Measurements from ENCODE around the gene CEP41.
"Not testable (repeated sequence)": the region's sequence is repeated elsewhere in the genome, so short reads cannot be mapped to it uniquely, and the experiment has no call there.

The CEP41 gene

GRCh38 chr7:130476297-130477150 is 35.7 kb upstream of the CEP41 start:
- H3K27ac ChIP-seq (ENCODE audit: low read depth, low read length): no peak overlapping the region
- no peak overlapping the region for H3K9ac ChIP-seq (ENCODE audit: low read length)
- no peaks in the 10 kb centered on the region for H3K27me3 ChIP-seq (ENCODE audit: control insufficient read depth, insufficient read depth, low read length)
- no peak overlapping the region for H3K4me3 ChIP-seq (ENCODE audit: low read length)
- H3K4me1 ChIP-seq (ENCODE audit: control insufficient read depth, insufficient read depth, low read length): no peaks in the 10 kb centered on the region
- no peaks in the 10 kb centered on the region for H3K36me3 ChIP-seq (ENCODE audit: control insufficient read depth, insufficient read depth, low read length)

GRCh38 chr7:130475776-130476175 is 35.0 kb upstream of the CEP41 start:
- Histone ChIP-seq H3K9ac (ENCODE audit: low read length) (no peak overlapping the region), H3K4me1 (ENCODE audit: control insufficient read depth, insufficient read depth, low read length) (no peaks in the 10 kb centered on the region), H3K36me3 (ENCODE audit: control insufficient read depth, insufficient read depth, low read length) (no peaks in the 10 kb centered on the region), H3K27me3 (ENCODE audit: control insufficient read depth, insufficient read depth, low read length) (no peaks in the 10 kb centered on the region), H3K27ac (ENCODE audit: low read depth, low read length) (no peak overlapping the region), H3K4me3 (ENCODE audit: low read length) (no peak overlapping the region)

GRCh38 chr7:130473876-130474275 is 33.1 kb upstream of the CEP41 start:
- Histone ChIP-seq H3K9ac (ENCODE audit: low read length) (no peak overlapping the region), H3K27ac (ENCODE audit: low read depth, low read length) (no peak overlapping the region), H3K4me3 (ENCODE audit: low read length) (no peak overlapping the region), H3K27me3 (ENCODE audit: control insufficient read depth, insufficient read depth, low read length) (no peaks in the 10 kb centered on the region), H3K4me1 (ENCODE audit: control insufficient read depth, insufficient read depth, low read length) (no peaks in the 10 kb centered on the region), H3K36me3 (ENCODE audit: control insufficient read depth, insufficient read depth, low read length) (no peaks in the 10 kb centered on the region)

GRCh38 chr7:130473289-130473688 is 32.5 kb upstream of the CEP41 start:
- H3K27ac ChIP-seq (ENCODE audit: low read depth, low read length): no peak overlapping the region
- no peaks in the 10 kb centered on the region for H3K4me1 ChIP-seq (ENCODE audit: control insufficient read depth, insufficient read depth, low read length)
- H3K9ac ChIP-seq (ENCODE audit: low read length): no peak overlapping the region
- H3K27me3 ChIP-seq (ENCODE audit: control insufficient read depth, insufficient read depth, low read length): no peaks in the 10 kb centered on the region
- no peak overlapping the region for H3K4me3 ChIP-seq (ENCODE audit: low read length)
- no peaks in the 10 kb centered on the region for H3K36me3 ChIP-seq (ENCODE audit: control insufficient read depth, insufficient read depth, low read length)

GRCh38 chr7:130471974-130472373 is 31.2 kb upstream of the CEP41 start:
- H3K4me1 ChIP-seq (ENCODE audit: control insufficient read depth, insufficient read depth, low read length): no peaks in the 10 kb centered on the region
- H3K4me3 ChIP-seq (ENCODE audit: low read length): no peak overlapping the region
- H3K36me3 ChIP-seq (ENCODE audit: control insufficient read depth, insufficient read depth, low read length): no peaks in the 10 kb centered on the region
- no peaks in the 10 kb centered on the region for H3K27me3 ChIP-seq (ENCODE audit: control insufficient read depth, insufficient read depth, low read length)
- H3K9ac ChIP-seq (ENCODE audit: low read length): no peak overlapping the region
- H3K27ac ChIP-seq (ENCODE audit: low read depth, low read length): no peak overlapping the region

- Histone ChIP-seq H3K4me1 (ENCODE audit: control insufficient read depth, insufficient read depth, low read length) (no peaks in the 10 kb centered on the region), H3K27me3 (ENCODE audit: control insufficient read depth, insufficient read depth, low read length) (no peaks in the 10 kb centered on the region), H3K36me3 (ENCODE audit: control insufficient read depth, insufficient read depth, low read length) (no peaks in the 10 kb centered on the region), H3K27ac (ENCODE audit: low read depth, low read length) (no peak overlapping the region), H3K9ac (ENCODE audit: low read length) (no peak overlapping the region), H3K4me3 (ENCODE audit: low read length) (no peak overlapping the region)
Measured at GRCh38 chr7:130468612-130469011, 27.8 kb upstream of the CEP41 start.

GRCh38 chr7:130463553-130464434 is 23.0 kb upstream of the CEP41 start:
- H3K4me1 ChIP-seq (ENCODE audit: control insufficient read depth, insufficient read depth, low read length): no peaks in the 10 kb centered on the region
- no peaks in the 10 kb centered on the region for H3K27me3 ChIP-seq (ENCODE audit: control insufficient read depth, insufficient read depth, low read length)
- H3K4me3 ChIP-seq (ENCODE audit: low read length): no peak overlapping the region
- H3K27ac ChIP-seq (ENCODE audit: low read depth, low read length): no peak overlapping the region
- H3K36me3 ChIP-seq (ENCODE audit: control insufficient read depth, insufficient read depth, low read length): no peaks in the 10 kb centered on the region
- no peak overlapping the region for H3K9ac ChIP-seq (ENCODE audit: low read length)

GRCh38 chr7:130461272-130461671 is 20.5 kb upstream of the CEP41 start:
- no peaks in the 10 kb centered on the region for H3K27me3 ChIP-seq (ENCODE audit: control insufficient read depth, insufficient read depth, low read length)
- no peak overlapping the region for H3K27ac ChIP-seq (ENCODE audit: low read depth, low read length)
- no peaks in the 10 kb centered on the region for H3K36me3 ChIP-seq (ENCODE audit: control insufficient read depth, insufficient read depth, low read length)
- H3K9ac ChIP-seq (ENCODE audit: low read length): no peak overlapping the region
- H3K4me1 ChIP-seq (ENCODE audit: control insufficient read depth, insufficient read depth, low read length): no peaks in the 10 kb centered on the region
- H3K4me3 ChIP-seq (ENCODE audit: low read length): no peak overlapping the region

GRCh38 chr7:130458257-130458656 is 17.4 kb upstream of the CEP41 start:
- Histone ChIP-seq H3K27ac (ENCODE audit: low read depth, low read length) (no peak overlapping the region), H3K4me1 (ENCODE audit: control insufficient read depth, insufficient read depth, low read length) (no peaks in the 10 kb centered on the region), H3K27me3 (ENCODE audit: control insufficient read depth, insufficient read depth, low read length) (no peaks in the 10 kb centered on the region), H3K4me3 (ENCODE audit: low read length) (no peak overlapping the region), H3K9ac (ENCODE audit: low read length) (no peak overlapping the region), H3K36me3 (ENCODE audit: control insufficient read depth, insufficient read depth, low read length) (no peaks in the 10 kb centered on the region)

GRCh38 chr7:130454959-130455358 is 14.1 kb upstream of the CEP41 start:
- Histone ChIP-seq H3K27me3 (ENCODE audit: control insufficient read depth, insufficient read depth, low read length) (no peaks in the 10 kb centered on the region), H3K9ac (ENCODE audit: low read length) (no peak overlapping the region), H3K4me1 (ENCODE audit: control insufficient read depth, insufficient read depth, low read length) (no peaks in the 10 kb centered on the region), H3K27ac (ENCODE audit: low read depth, low read length) (no peak overlapping the region), H3K4me3 (ENCODE audit: low read length) (no peak overlapping the region), H3K36me3 (ENCODE audit: control insufficient read depth, insufficient read depth, low read length) (no peaks in the 10 kb centered on the region)

- Histone ChIP-seq H3K36me3 (ENCODE audit: control insufficient read depth, insufficient read depth, low read length) (no peaks in the 10 kb centered on the region), H3K4me1 (ENCODE audit: control insufficient read depth, insufficient read depth, low read length) (no peaks in the 10 kb centered on the region), H3K27ac (ENCODE audit: low read depth, low read length) (no peak overlapping the region), H3K9ac (ENCODE audit: low read length) (no peak overlapping the region), H3K27me3 (ENCODE audit: control insufficient read depth, insufficient read depth, low read length) (no peaks in the 10 kb centered on the region), H3K4me3 (ENCODE audit: low read length) (no peak overlapping the region)
Measured at GRCh38 chr7:130452951-130453350, 12.1 kb upstream of the CEP41 start.

GRCh38 chr7:130451344-130451743 is 10.5 kb upstream of the CEP41 start:
- H3K9ac ChIP-seq (ENCODE audit: low read length); H3K36me3 ChIP-seq (ENCODE audit: control insufficient read depth, insufficient read depth, low read length); H3K4me3 ChIP-seq (ENCODE audit: low read length); H3K27me3 ChIP-seq (ENCODE audit: control insufficient read depth, insufficient read depth, low read length); H3K4me1 ChIP-seq (ENCODE audit: control insufficient read depth, insufficient read depth, low read length); H3K27ac ChIP-seq (ENCODE audit: low read depth, low read length): not testable (repeated sequence)
